ENCODE results near the gene ACTL9. TPM values are rescaled to one million over a fixed set of nuclear protein-coding genes. Genes with fewer than 3 reads are reported as not detected.

Gene ACTL9
- polyA plus RNA-seq, 12 donors: not detected

Other genes starting within 250 kb of the ACTL9 start
- 1 to 10 TPM in 8 of 12 donors, under 1 TPM in 2, not detected in 2; 0.59 to 9.8 (median 1.4) TPM for gene PRAM1, start 196.2 kb downstream of the ACTL9 start, polyA plus RNA-seq (ENCODE audit: insufficient read length in 12 of 12)
- 10 to 100 TPM in 11 of 12 donors, not detected in 1; 10.5 to 25.4 (median 12.6) TPM for gene ZNF414, start 184.6 kb downstream of the ACTL9 start, polyA plus RNA-seq (ENCODE audit: insufficient read length in 12 of 12)
- gene MYO1F, start 121.4 kb downstream of the ACTL9 start, polyA plus RNA-seq (ENCODE audit: insufficient read length in 12 of 12): 10 to 100 TPM in 2 of 12 donors, 1 to 10 TPM in 9, not detected in 1; 2.8 to 19.6 (median 3.8) TPM
- 10 to 100 TPM in 11 of 12 donors, not detected in 1; 16.4 to 64.6 (median 28.3) TPM for gene ADAMTS10, start 88.1 kb downstream of the ACTL9 start, polyA plus RNA-seq (ENCODE audit: insufficient read length in 12 of 12)
- gene NFILZ, start 68.2 kb downstream of the ACTL9 start, polyA plus RNA-seq (ENCODE audit: insufficient read length in 12 of 12): not detected
- not detected for gene OR2Z1, start 22.8 kb upstream of the ACTL9 start, polyA plus RNA-seq (ENCODE audit: insufficient read length in 12 of 12)
- gene ZNF558, start 133.5 kb upstream of the ACTL9 start, polyA plus RNA-seq (ENCODE audit: insufficient read length in 12 of 12): 10 to 100 TPM in 11 of 12 donors, not detected in 1; 18.4 to 28.7 (median 20.9) TPM
- not detected for gene MBD3L1, start 133.6 kb upstream of the ACTL9 start, polyA plus RNA-seq (ENCODE audit: insufficient read length in 12 of 12)

Measured in muscle of arm (tissue), 12 donors.